Stimulated activated CD4-positive, alpha-beta T cell treated with anti-CD3 and anti-CD28 coated beads, Interleukin-1b, Interleukin-23, amount 100 ng/mL, for 48 hours (primary cell): ENCODE measurements around the gene ATXN7.
A peak's percentile ranks its signal among the peaks of the same experiment; 100 is the strongest.

Source experiments
- DNase-seq: peaks from one replicate; pipeline ENCODE4 v3.0.0-alpha.2; 2020

Gene ATXN7

DNA sequence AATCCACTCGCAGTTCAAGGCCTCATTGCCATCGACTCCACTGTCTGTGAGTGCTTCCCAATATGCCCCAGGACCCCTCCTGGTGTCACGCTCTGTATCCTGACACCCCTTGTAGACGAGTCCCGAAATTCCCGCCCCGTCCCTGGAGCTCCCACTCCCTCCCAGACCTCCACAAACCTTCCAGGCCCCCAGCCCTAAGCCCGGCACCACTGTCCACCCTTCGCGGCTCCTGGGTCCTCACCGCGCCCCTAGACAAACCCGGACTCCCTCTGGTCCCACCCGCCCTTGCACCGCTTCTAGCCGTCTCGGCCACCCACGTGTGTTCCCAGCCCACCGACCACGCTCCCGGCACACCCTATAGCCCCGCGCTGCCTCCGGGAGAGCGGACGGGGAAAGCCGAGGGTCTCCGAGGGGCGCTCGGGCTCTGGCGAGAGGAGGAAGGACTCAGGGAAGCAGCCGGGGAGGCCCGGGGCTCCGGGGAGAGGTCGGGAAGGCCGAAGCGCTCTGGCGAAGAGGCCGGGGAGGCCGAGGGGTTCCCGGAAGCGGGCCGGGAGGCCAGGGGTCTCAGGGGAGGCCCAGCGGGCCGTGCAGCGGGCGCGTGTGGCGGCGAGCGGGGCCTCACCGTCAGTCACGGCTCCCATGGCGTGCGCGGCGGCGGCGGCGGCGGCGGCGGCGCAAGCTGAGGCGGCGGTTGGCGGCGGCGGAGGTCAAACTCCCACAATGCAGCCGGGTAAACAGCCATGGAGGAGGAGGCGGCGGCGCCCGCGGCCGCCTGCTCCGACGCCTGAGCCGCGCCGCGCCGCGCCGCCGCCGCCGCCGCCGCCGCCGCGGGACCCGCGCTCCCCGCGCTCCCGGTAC is at the start of gene ATXN7, which contains the start of gene THOC7:
TSS of gene ATXN7 (plus strand) at position 718 of the 858 bp plus-strand sequence. CDS start 48,732 bp downstream, outside the sequence.
TSS of gene THOC7 (minus strand) at position 656 of the 858 bp plus-strand sequence. CDS start at position 641, 15 bp downstream.
- DNase-seq: peak; percentile 72

DNA sequence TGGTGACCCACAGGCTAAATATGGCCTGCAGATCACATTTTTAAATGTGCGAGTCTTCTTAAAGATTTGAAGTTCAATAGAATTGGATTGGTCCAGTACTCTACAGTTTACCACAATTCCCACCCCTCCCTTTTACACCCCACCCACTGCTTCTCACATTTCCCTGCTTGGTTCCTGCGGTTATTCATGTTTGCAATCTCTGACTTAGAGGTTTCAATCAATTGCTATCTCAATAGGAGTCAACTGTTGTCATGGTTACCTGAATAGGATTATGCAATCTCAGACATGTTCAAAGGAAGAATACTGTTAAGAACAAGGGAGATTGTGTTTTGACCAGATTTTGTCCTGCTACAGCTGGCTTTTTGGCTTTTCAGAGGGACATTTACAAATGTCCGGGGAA is 49.4 kb upstream of the ATXN7 start:
- no peak for DNase-seq

GRCh38 chr3:63817225-63817624 is 46.4 kb upstream of the ATXN7 start:
- DNase-seq: no peak

GRCh38 chr3:63818282-63819150 is 45.2 kb upstream of the ATXN7 start:
- peak; percentile 48 for DNase-seq

- DNase-seq: no peak
Measured at GRCh38 chr3:63819151-63819398, 44.6 kb upstream of the ATXN7 start, which contains the start of gene C3orf49. Gene C3orf49 (plus strand): TSS chr3:63819299. CDS start chr3:63819472, 173 bp downstream.

DNA sequence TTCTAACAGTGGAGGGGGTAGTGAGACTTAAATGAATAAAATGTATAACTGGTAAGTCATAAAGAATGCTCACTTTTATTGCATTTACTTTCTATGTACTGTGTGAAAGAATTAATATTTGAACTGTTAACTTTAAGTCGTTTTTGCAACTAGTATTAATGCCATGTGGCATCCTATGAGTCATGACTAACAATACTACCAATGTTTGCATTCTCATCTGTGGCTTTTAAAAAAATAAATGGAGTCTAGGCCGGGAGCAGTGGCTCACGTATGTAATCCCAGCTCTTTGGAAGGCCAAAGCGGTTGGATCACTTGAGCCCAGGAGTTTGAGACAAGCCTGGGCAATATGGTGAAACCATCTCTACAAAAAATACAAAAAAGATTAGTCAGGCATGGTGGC is 39.4 kb upstream of the ATXN7 start:
- DNase-seq: no peak

GRCh38 chr3:63830526-63830925 is 33.1 kb upstream of the ATXN7 start:
- no peak for DNase-seq

- DNase-seq: no peak
Measured at GRCh38 chr3:63832395-63832794, 31.3 kb upstream of the ATXN7 start.

GRCh38 chr3:63841704-63842103 is 22.0 kb upstream of the ATXN7 start:
- no peak for DNase-seq

GRCh38 chr3:63842127-63842526 is 21.5 kb upstream of the ATXN7 start:
- DNase-seq: no peak

GRCh38 chr3:63845215-63845614 is 18.5 kb upstream of the ATXN7 start:
- DNase-seq: no peak

DNA sequence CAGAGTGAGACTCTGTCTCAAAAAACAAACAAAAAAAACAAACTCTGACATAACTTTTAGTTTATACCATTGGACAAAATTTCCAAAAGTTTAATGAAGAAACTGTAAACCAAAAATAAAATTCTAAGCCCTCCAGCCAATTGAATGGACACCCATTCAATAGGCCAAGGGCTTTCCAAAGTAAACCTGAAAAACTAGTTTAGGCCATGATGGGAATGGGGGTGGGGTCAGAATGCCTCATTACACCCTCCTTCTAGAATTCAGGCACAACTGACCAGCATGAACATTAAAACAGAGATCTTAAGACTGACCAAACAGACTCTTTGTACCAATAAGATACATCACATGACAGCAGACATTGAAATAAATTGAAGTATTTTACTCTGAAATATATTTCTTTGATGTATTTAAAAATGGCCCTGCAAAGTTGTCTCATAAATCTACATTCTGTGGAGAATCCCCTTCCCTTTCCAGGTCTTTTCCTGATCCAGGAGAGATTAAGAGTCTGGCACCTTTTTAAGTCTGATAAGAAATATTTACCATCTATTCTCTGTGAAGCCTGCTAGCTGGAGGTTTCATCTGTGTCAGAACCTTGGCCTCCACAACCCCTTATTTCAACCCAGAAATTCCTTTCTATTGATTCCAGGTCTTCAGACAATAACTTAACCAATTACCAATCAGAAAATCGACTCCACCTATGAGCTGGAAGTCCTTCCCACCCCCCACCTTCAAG is 15.8 kb upstream of the ATXN7 start:
- DNase-seq: no peak

- no peak for DNase-seq
Measured at GRCh38 chr3:63849175-63849574, 14.5 kb upstream of the ATXN7 start.

DNA sequence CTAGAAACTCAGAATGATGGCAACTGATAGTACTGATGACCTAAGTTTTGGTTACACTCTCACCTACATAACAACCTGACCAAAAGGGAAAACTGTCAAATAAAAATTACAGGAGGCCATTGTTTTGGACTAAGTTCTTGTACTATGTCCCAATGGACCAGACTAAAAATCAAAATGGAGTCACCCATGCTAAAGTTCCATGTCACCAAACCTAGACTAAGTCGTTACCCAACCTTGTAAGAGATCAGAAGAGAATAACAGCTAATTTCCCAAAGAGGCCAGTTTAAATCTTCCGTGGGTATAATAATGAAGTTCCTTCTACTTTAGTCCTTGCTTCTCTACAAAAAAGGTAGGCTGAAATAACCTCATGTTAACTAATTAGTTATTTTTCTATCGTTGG is 12.4 kb upstream of the ATXN7 start:
- no peak for DNase-seq

GRCh38 chr3:63853106-63853505 is 10.6 kb upstream of the ATXN7 start:
- DNase-seq: no peak

- DNase-seq: no peak
Measured at GRCh38 chr3:63855333-63855940, 8.2 kb upstream of the ATXN7 start.

DNA sequence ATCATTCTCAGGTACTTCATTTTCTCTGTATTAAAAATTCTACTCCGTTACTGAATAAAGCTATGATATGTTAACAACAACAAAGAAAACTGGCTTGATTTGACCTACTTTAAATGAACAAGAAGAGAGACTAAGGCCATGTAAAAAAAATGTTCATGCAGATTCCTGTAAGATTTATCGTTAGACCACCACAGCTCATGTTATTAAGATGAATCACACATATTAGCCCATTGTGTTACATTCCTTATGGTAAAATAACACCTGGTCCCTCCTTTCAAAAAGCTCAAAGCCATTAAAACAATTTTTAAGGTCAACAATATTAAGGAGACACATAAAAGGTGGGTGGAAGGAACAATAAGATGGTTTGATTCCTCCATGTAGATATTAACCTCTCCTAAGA is 6.4 kb upstream of the ATXN7 start:
- DNase-seq: no peak

- no peak for DNase-seq
Measured at GRCh38 chr3:63860776-63861175, 2.9 kb upstream of the ATXN7 start.

GRCh38 chr3:63861306-63861705 is 2.4 kb upstream of the ATXN7 start:
- DNase-seq: no peak

- DNase-seq: no peak
Measured at GRCh38 chr3:63862804-63863149, 890 bp upstream of the ATXN7 start.

DNA sequence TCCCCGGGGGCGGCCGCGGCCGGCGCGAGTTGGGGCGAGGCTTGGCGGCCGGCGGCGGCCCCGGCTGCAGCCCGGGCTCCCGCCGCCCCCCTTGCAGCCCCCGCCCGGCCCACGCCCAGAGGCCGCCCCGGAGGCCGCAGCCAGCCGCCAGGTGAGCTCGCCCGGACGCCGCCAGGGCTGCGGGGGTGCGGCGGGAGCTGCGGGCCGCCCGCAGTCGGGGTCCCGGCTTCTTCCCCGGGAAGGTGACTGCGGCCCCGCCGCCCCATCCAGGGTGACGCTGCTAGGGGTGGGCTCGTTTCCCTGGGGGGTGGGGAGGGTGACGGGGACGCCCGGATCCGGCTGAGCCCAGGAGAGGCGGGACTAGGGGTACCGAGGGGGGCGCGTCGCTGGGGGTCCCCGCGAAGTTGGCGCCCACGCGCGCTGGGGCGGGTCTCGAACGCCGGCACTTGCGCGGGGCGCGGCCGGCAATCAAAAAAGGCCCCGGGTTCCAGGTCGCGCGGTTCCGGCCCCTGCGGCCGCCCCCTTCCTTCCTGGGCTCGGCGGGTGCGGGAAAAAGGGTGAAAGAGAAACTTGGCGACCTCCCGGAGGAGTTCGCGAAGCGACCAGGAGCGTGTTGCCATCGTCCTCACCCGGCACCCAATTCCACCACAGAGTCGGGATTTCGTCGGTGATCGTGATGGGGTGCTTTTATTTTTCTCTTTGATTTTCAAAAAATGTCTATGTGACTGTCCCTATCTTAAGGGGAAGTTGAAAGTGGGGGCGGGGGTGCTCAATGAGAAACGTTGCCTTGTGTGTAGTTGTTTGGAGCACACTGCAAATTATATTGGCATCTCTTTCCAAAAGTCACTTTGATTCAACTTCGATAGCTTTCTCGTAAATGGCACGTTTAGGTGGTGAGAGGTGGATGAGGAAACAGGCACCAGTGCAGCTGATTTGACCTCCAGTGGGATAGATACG is 619 bp downstream of the ATXN7 start:
- peak; percentile 16 for DNase-seq

DNA sequence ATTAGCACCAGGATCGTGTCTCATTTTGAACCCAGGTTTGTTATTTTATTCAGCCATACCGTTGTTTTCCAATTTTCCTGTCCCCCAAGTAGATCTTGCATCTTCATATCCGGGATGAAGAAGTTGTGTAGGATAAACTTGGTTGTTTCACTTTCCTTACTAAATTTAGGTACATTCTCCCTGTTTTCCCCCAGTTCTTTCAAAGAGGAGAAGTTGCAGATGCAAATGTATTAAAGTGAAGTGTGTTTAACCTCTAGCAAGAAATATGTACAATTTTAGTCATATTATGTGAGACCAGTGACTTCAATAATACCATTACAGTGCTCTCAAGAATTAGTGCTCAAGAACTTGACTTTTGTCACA is 1.3 kb downstream of the ATXN7 start:
- no peak for DNase-seq
